OCI-LY1 (cell line): ENCODE data around the gene DNAJB1.
"Not testable (repeated sequence)": the region's sequence is repeated elsewhere in the genome, so short reads cannot be mapped to it uniquely, and the experiment has no call there.

Source experiments
- H2AFZ ChIP-seq: fragments of 200-600 bp; sonication (generic), shearing (Covaris generic); 2 replicates; pipeline ENCODE4 v1.6.0; 2014; ENCODE audit warnings: antibody characterized with exemption, mild to moderate bottlenecking, low read length
- H3F3A ChIP-seq: fragments of 200-600 bp; sonication (generic), shearing (Covaris generic); 2 replicates; pipeline ENCODE4 v1.6.0; 2014; ENCODE audit warnings: mild to moderate bottlenecking, antibody characterized with exemption, low read length, moderate library complexity; ENCODE audit not compliant: insufficient read depth
- H3K27ac ChIP-seq: fragments of 200-600 bp; sonication (generic); 2 replicates; pipeline ENCODE4 v1.5.1; 2014; ENCODE audit warnings: low read length, mixed run types, mild to moderate bottlenecking, low read depth; ENCODE audit not compliant: poor library complexity, severe bottlenecking
- H3K27me3 ChIP-seq: fragments of 200-600 bp; sonication (generic); 2 replicates; pipeline ENCODE4 v1.6.0; 2014; ENCODE audit warnings: antibody characterized with exemption, mild to moderate bottlenecking, low read length, moderate library complexity; ENCODE audit not compliant: insufficient read depth
- H3K36me3 ChIP-seq: fragments of 200-600 bp; sonication (generic); 2 replicates; pipeline ENCODE4 v1.6.1; 2014; ENCODE audit warnings: mild to moderate bottlenecking, antibody characterized with exemption, low read length, moderate library complexity, mixed read lengths; ENCODE audit not compliant: insufficient read depth
- H3K4me1 ChIP-seq: fragments of 200-600 bp; sonication (generic); 2 replicates; pipeline ENCODE4 v1.5.1; 2014; ENCODE audit warnings: mild to moderate bottlenecking, low read length, moderate library complexity; ENCODE audit not compliant: insufficient read depth, severe bottlenecking
- H3K4me2 ChIP-seq: fragments of 200-600 bp; sonication (generic), shearing (Covaris generic); 2 replicates; pipeline ENCODE4 v1.6.1; 2014; ENCODE audit warnings: low read length
- H3K4me3 ChIP-seq: fragments of 200-600 bp; sonication (generic); 2 replicates; pipeline ENCODE4 v1.5.1; 2014; ENCODE audit warnings: low read length, low read depth, mild to moderate bottlenecking, mixed read lengths; ENCODE audit not compliant: poor library complexity, severe bottlenecking
- H3K79me2 ChIP-seq: fragments of 200-600 bp; shearing (Covaris generic); 2 replicates; pipeline ENCODE4 v1.6.1; 2016; ENCODE audit warnings: mixed run types, low read length, mixed read lengths; ENCODE audit not compliant: insufficient read depth
- H3K9ac ChIP-seq: fragments of 200-600 bp; sonication (generic), shearing (Covaris generic); 2 replicates; pipeline ENCODE4 v1.6.1; 2014; ENCODE audit warnings: mild to moderate bottlenecking, low read length, mixed read lengths
- H3K9me2 ChIP-seq: fragments of 200-600 bp; sonication (generic), shearing (Covaris generic); 2 replicates; pipeline ENCODE4 v1.6.1; 2014; ENCODE audit warnings: low read depth, mild to moderate bottlenecking, low read length, mixed read lengths
- H3K9me3 ChIP-seq: fragments of 200-600 bp; shearing (Covaris generic); 2 replicates; pipeline ENCODE4 v1.6.1; 2014; ENCODE audit warnings: low read length, mixed read lengths
- H4K20me1 ChIP-seq: fragments of 200-600 bp; sonication (generic), shearing (Covaris generic); 2 replicates; pipeline ENCODE4 v1.6.0; 2016; ENCODE audit warnings: mild to moderate bottlenecking, low read length; ENCODE audit not compliant: insufficient read depth
- EZH2 ChIP-seq: fragments of 200-600 bp; sonication (generic), shearing (Covaris generic); IDR thresholded peaks from 2 replicates; pipeline ENCODE4 v1.8.0; 2017; ENCODE audit warnings: borderline replicate concordance, mixed run types, mild to moderate bottlenecking, antibody characterized with exemption, low read length, moderate library complexity, mixed read lengths
- TF ChIP-seq, protein P1 (sequence below): fragments of 200-600 bp; sonication (generic), shearing (Covaris generic); IDR thresholded peaks from 2 replicates; pipeline ENCODE4 v1.5.1; 2017; ENCODE audit warnings: mild to moderate bottlenecking, antibody characterized with exemption, low read length, moderate library complexity, mixed read lengths

The DNAJB1 gene

DNA sequence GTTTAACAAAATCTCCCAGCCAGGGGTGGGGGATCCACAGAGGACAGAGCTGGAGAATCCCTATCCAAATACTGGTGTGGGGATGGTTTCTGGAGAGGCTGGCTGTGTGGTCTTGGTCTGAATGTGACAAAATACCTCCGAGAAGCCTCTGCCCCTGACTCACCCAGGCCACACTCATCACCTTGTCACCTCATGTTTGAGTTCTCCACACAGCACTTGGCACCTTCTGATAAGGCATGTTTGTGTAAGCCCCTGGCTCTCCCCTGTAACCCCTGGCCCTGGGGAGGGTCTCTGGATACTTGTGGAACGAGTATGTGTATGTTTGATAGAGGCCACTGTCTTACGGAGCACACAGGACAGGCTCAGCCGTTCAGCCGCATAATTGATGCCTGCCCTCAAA is 25.9 kb upstream of the DNAJB1 start:
- H3K9me2 ChIP-seq: no peaks in the 10 kb centered on the region
- no peak overlapping the region for H3K4me2 ChIP-seq
- H3K4me3 ChIP-seq: no peak overlapping the region
- TF ChIP-seq EZH2: no peak
- TF ChIP-seq, protein P1, sequence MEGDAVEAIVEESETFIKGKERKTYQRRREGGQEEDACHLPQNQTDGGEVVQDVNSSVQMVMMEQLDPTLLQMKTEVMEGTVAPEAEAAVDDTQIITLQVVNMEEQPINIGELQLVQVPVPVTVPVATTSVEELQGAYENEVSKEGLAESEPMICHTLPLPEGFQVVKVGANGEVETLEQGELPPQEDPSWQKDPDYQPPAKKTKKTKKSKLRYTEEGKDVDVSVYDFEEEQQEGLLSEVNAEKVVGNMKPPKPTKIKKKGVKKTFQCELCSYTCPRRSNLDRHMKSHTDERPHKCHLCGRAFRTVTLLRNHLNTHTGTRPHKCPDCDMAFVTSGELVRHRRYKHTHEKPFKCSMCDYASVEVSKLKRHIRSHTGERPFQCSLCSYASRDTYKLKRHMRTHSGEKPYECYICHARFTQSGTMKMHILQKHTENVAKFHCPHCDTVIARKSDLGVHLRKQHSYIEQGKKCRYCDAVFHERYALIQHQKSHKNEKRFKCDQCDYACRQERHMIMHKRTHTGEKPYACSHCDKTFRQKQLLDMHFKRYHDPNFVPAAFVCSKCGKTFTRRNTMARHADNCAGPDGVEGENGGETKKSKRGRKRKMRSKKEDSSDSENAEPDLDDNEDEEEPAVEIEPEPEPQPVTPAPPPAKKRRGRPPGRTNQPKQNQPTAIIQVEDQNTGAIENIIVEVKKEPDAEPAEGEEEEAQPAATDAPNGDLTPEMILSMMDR: no peak
- no peak overlapping the region for H3K9ac ChIP-seq
- H3K27me3 ChIP-seq: no peaks in the 10 kb centered on the region
- H3K9me3 ChIP-seq: no peaks in the 10 kb centered on the region
- H3K4me1 ChIP-seq: peaks cover 15% of the 10 kb centered on the region
- H3K36me3 ChIP-seq: peaks cover 7% of the 10 kb centered on the region; the same call in 1 of the 2 replicates
- no peaks in the 10 kb centered on the region for H3F3A ChIP-seq
- peaks cover 6% of the 10 kb centered on the region; the same call in 1 of the 2 replicates for H3K79me2 ChIP-seq
- H3K27ac ChIP-seq: no peak overlapping the region
- no peak overlapping the region for H2AFZ ChIP-seq
- H4K20me1 ChIP-seq: no peaks in the 10 kb centered on the region

DNA sequence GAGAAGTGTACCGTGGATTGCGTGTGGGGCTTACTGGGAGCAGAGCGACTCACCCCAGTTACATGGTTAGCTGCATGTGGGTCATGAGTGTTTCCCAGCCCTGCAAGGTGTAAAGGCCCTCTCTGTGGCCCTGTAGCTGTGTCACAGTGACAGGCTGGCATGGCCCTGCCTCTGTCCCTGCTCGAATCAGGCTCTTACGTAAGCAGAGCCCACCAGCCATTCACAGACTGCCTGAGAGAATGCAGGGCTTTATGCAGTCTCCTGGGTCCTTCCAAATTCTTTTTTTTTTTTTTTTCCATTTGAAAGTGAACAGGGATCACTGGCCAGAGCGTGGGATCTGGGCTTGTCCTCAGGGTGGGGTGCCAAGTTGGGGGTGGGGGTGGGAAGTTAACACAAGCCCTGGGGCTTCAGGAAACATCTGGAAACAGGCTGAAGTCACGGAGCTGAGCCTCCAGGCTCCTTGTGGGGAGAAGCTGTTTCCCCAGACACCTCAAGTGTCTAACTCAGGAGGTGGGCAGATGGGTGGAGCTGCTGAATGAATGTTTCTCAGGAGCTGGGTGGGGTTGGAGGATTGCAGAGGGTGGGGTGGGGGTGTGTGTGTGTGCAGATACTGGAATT is 24.6 kb upstream of the DNAJB1 start:
- peaks cover 6% of the 10 kb centered on the region; the same call in 1 of the 2 replicates for H3K79me2 ChIP-seq
- H3F3A ChIP-seq: no peaks in the 10 kb centered on the region
- H3K4me1 ChIP-seq: peaks cover 15% of the 10 kb centered on the region
- no peak for TF ChIP-seq EZH2
- TF ChIP-seq, protein P1: no peak
- 0 out of 2 replicates have a peak, but pooled peaks cover 3% of the 10 kb centered on the region for H3K36me3 ChIP-seq
- H3K9me2 ChIP-seq: no peaks in the 10 kb centered on the region
- no peaks in the 10 kb centered on the region for H4K20me1 ChIP-seq
- H2AFZ ChIP-seq: no peak overlapping the region
- no peak overlapping the region for H3K4me3 ChIP-seq
- no peak overlapping the region for H3K27ac ChIP-seq
- H3K4me2 ChIP-seq: no peak overlapping the region
- H3K9me3 ChIP-seq: no peaks in the 10 kb centered on the region
- H3K27me3 ChIP-seq: no peaks in the 10 kb centered on the region
- no peak overlapping the region for H3K9ac ChIP-seq

DNA sequence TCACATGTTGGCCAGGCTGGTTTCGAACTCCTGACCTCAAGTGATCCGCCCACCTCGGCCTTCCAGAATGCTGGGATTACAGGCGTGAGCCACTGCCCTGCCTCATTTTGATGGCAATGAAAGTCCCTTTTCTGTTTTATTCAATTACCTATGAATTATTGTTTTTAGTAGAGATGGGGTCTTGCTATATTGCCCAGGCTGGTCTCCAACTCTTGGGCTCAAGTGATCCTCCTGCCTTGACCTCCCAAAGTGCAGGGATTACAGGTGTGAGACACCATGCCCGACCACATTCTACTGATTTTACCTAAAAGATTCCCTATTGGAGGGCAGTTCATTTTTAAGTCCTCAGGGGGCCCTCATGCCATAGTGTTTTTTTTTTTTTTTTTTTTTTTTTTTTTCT is 23.8 kb upstream of the DNAJB1 start:
- not testable (repeated sequence) for H4K20me1 ChIP-seq

More for the DNA sequence above, 23.8 kb upstream of the DNAJB1 start:
- H3K36me3 ChIP-seq, H3K4me3 ChIP-seq, H2AFZ ChIP-seq, H3F3A ChIP-seq, H3K9ac ChIP-seq, H3K27ac ChIP-seq, H3K9me2 ChIP-seq, H3K9me3 ChIP-seq, H3K79me2 ChIP-seq, H3K4me2 ChIP-seq, H3K27me3 ChIP-seq: not testable (repeated sequence)
- peaks cover 15% of the 10 kb centered on the region for H3K4me1 ChIP-seq
